HepG2 (cell line): Measurements from ENCODE around the gene TARP.

Experiments
- ATAC-seq: fragments of 200-7000 bp; cut with Tn5 transposase; 3 replicates; pipeline ENCODE4 v1.9.1; 2020; ENCODE audit warnings: mild to moderate bottlenecking, moderate library complexity
- BruUV-seq: library from RNA; stranded (reverse); fragments of 400-500 nt; replicated peaks from 2 replicates; lab custom pipeline; 2021; lab: Mats Ljungman, UMichigan
- CTCF ChIA-PET: fragments of 300-600 bp; formaldehyde crosslinking; extraction: SDS; loops from one replicate; lab custom pipeline; 2021; ENCODE audit warnings: low total read pairs, inconsistent platforms, low intra/inter-chr PET ratio; lab: Yijun Ruan, JAX
- POLR2A ChIA-PET: fragments of 350-600 bp; sonication (Branson Sonifier 250); formaldehyde crosslinking; loops from one replicate; lab custom pipeline; 2020; ENCODE audit warnings: antibody characterized with exemption, inconsistent platforms; lab: Yijun Ruan, JAX
- DNase-seq: peaks from one replicate; pipeline ENCODE4 v3.0.0-alpha.2; 2015; ENCODE audit warnings: low spot score
- FAIRE-seq: peaks from 3 replicates; lab custom pipeline; 2011; peaks lifted over from hg19 to GRCh38; lab: Jason Lieb, UNC
- H2AFZ ChIP-seq: one replicate; pipeline ENCODE4 v1.6.1; 2011; ENCODE audit warnings: low read length, inconsistent platforms
- H3K27ac ChIP-seq: fragments of 300-600 bp; 3 replicates; pipeline ENCODE4 v1.8.0; 2011; ENCODE audit warnings: mixed run types, mild to moderate bottlenecking, mixed read lengths, low read length, inconsistent platforms; ENCODE audit not compliant: insufficient read depth; ENCODE audit errors: extremely low read length
- H3K27me3 ChIP-seq, 2 experiments: fragments of 200-600 bp in 1 of 2; 2 replicates in 1 of 2; 3 replicates in 1 of 2; pipeline versions ENCODE4 v1.6.0 to v1.8.0; 2011; ENCODE audit warnings: low read length in 2 of 2, mild to moderate bottlenecking in 2 of 2, moderate library complexity in 2 of 2, inconsistent platforms in 1 of 2; ENCODE audit not compliant: insufficient read depth in 2 of 2, control insufficient read depth in 1 of 2
- H3K36me3 ChIP-seq, 2 experiments: fragments of 200-600 bp in 1 of 2; replicated peaks in 1 of 2; 2 replicates in 1 of 2; 3 replicates in 1 of 2; pipeline versions ENCODE4 v1.5.1 to v1.8.0; 2011; ENCODE audit warnings: low read length in 2 of 2, inconsistent platforms in 1 of 2; ENCODE audit not compliant: insufficient read depth in 2 of 2, control insufficient read depth in 1 of 2
- H3K4me1 ChIP-seq: 2 replicates; pipeline ENCODE4 v1.5.1; 2012; ENCODE audit warnings: low read length, inconsistent platforms; ENCODE audit not compliant: insufficient read depth
- H3K4me2 ChIP-seq: 2 replicates; pipeline ENCODE4 v1.6.0; 2011; ENCODE audit warnings: low read depth, low read length, inconsistent platforms
- H3K4me3 ChIP-seq, 3 experiments: fragments of 200-600 bp in 1 of 3; sonication (generic), shearing (Covaris generic) in 1 of 3; replicated peaks in 1 of 3; 2 replicates each; pipeline ENCODE4 v1.5.1; 2011 to 2016; ENCODE audit warnings: low read length in 3 of 3, inconsistent platforms in 2 of 3, low read depth in 2 of 3, mild to moderate bottlenecking in 2 of 3, control low read depth in 1 of 3, mixed read lengths in 1 of 3; ENCODE audit not compliant: insufficient read depth in 1 of 3
- H3K79me2 ChIP-seq: one replicate; pipeline ENCODE4 v1.6.1; 2011; ENCODE audit warnings: low read length, inconsistent platforms; ENCODE audit not compliant: insufficient read depth
- H3K9ac ChIP-seq: 2 replicates; pipeline ENCODE4 v1.6.0; 2011; ENCODE audit warnings: mild to moderate bottlenecking, low read depth, low read length, inconsistent platforms; ENCODE audit not compliant: insufficient read depth
- H3K9me3 ChIP-seq: 2 replicates; pipeline ENCODE4 v1.5.1; 2012; ENCODE audit warnings: mild to moderate bottlenecking, low read length
- H4K20me1 ChIP-seq: 2 replicates; pipeline ENCODE4 v1.6.0; 2011; ENCODE audit warnings: inconsistent platforms, mild to moderate bottlenecking, low read length, moderate library complexity; ENCODE audit not compliant: insufficient read depth
- CEBPG ChIP-seq: IDR thresholded peaks from 2 replicates; pipeline ENCODE4 v1.6.1; 2016
- GZF1 ChIP-seq: sonication (generic); formaldehyde crosslinking; IDR thresholded peaks from 2 replicates; pipeline ENCODE4 v1.5.1; 2020; ENCODE audit warnings: mild to moderate bottlenecking, missing genetic modification reagents
- KDM5B ChIP-seq: sonication (generic); formaldehyde crosslinking; IDR thresholded peaks from 2 replicates; pipeline ENCODE4 v1.4.0; 2020; ENCODE audit warnings: missing genetic modification reagents, mild to moderate bottlenecking, borderline replicate concordance
- LCORL ChIP-seq, 2 experiments: fragments of 450-650 bp in 1 of 2; sonication (generic) in 1 of 2; formaldehyde crosslinking in 1 of 2; IDR thresholded peaks; 2 replicates each; pipeline versions ENCODE4 v1.5.0 to v1.6.1; 2017 to 2020; ENCODE audit warnings: antibody characterized with exemption in 1 of 2, missing genetic modification reagents in 1 of 2
- PHB2 ChIP-seq: fragments of 450-650 bp; IDR thresholded peaks from 2 replicates; pipeline ENCODE4 v1.6.1; 2018; ENCODE audit not compliant: partially characterized antibody
- PHF21A ChIP-seq: sonication (generic); formaldehyde crosslinking; IDR thresholded peaks from 2 replicates; pipeline ENCODE4 v1.5.0; 2020; ENCODE audit warnings: mild to moderate bottlenecking, missing genetic modification reagents
- POLR2AphosphoS2 ChIP-seq: IDR thresholded peaks from 2 replicates; pipeline ENCODE4 v1.6.1; 2011; ENCODE audit warnings: low read depth, low read length, improper control_type of control experiment
- RORA ChIP-seq: sonication (generic); formaldehyde crosslinking; IDR thresholded peaks from 2 replicates; pipeline ENCODE4 v1.5.0; 2020; ENCODE audit warnings: mild to moderate bottlenecking, missing genetic modification reagents, moderate library complexity
- SOX6 ChIP-seq, 2 experiments: fragments of 450-650 bp in 1 of 2; sonication (generic) in 1 of 2; formaldehyde crosslinking in 1 of 2; IDR thresholded peaks; 2 replicates each; pipeline versions ENCODE4 v1.4.0 to v1.6.1; 2017 to 2020; ENCODE audit warnings: antibody characterized with exemption in 1 of 2, mild to moderate bottlenecking in 1 of 2, missing genetic modification reagents in 1 of 2
- TRIM24 ChIP-seq: sonication (generic); formaldehyde crosslinking; IDR thresholded peaks from 2 replicates; pipeline ENCODE4 v1.8.0; 2022; ENCODE audit warnings: mild to moderate bottlenecking, missing genetic modification reagents
- XBP1 ChIP-seq: sonication (generic); formaldehyde crosslinking; IDR thresholded peaks from 2 replicates; pipeline ENCODE4 v1.5.0; 2020; ENCODE audit warnings: missing genetic modification reagents
- ZBTB21 ChIP-seq: sonication (generic); formaldehyde crosslinking; IDR thresholded peaks from 2 replicates; pipeline ENCODE4 v1.4.0; 2020; ENCODE audit warnings: missing genetic modification reagents
- ZNF468 ChIP-seq: sonication (generic); formaldehyde crosslinking; IDR thresholded peaks from 2 replicates; pipeline ENCODE4 v1.8.0; 2022; ENCODE audit warnings: mild to moderate bottlenecking, moderate library complexity, missing genetic modification reagents
- ZNF616 ChIP-seq: sonication (generic); formaldehyde crosslinking; IDR thresholded peaks from 2 replicates; pipeline ENCODE4 v1.5.0; 2020; ENCODE audit warnings: low read depth, mild to moderate bottlenecking, missing genetic modification reagents
- ZNF709 ChIP-seq: sonication (generic); formaldehyde crosslinking; IDR thresholded peaks from 2 replicates; pipeline ENCODE4 v1.5.0; 2020; ENCODE audit warnings: mild to moderate bottlenecking, missing genetic modification reagents
- ZNF790 ChIP-seq: sonication (generic); formaldehyde crosslinking; IDR thresholded peaks from 2 replicates; pipeline ENCODE4 v1.8.0; 2022; ENCODE audit warnings: missing genetic modification reagents, mild to moderate bottlenecking, borderline replicate concordance
- WGBS: methylation state at CpG from one replicate; pipeline ENCODE4 v1.1.6; 2017; ENCODE audit warnings: low lambda C conversion rate; 5-methylcytosine and 5-hydroxymethylcytosine counted together
- in situ Hi-C: cut with HindIII; loops from 2 replicates; pipeline ENCODE4 v1.10.0; 2017; ENCODE audit warnings: low pct_unique_long_range_greater_than_20kb; ENCODE audit not compliant: extremely low pct_ligation_motif_present
- intact Hi-C: fragments of 100-400 bp; cut with micrococcal nuclease; formaldehyde crosslinking; loops from one replicate; pipeline ENCODE4 v1.10.0; 2022; ENCODE audit not compliant: unreplicated experiment
- TF ChIP-seq, protein P1 (sequence below): IDR thresholded peaks from 2 replicates; pipeline ENCODE4 v1.6.1; 2018; ENCODE audit warnings: missing genetic modification reagents
- TF ChIP-seq, protein P2 (sequence below): sonication (generic); formaldehyde crosslinking; IDR thresholded peaks from 2 replicates; pipeline ENCODE4 v1.8.0; 2022; ENCODE audit warnings: mild to moderate bottlenecking, missing genetic modification reagents, moderate library complexity

The TARP gene

DNA sequence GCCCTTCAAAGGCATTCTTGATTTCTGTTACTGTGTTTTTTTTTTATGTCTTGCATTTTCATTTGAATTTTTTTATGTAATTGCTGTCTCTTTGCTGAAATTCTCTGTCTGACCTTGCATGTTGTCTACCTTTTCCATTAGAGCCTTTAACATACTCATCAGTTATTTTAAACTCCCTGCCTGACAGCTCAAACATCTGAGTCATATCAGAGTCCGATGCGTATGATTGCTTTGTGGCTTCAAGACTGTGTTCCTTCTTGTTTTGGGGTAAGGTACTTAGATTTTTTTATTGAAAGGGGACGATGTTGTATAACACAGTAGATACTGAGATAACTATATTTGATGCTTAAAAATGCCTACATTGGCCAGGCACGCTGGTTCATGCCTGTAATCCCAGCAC is 9.7 kb upstream of the TARP start:
- H3K27ac ChIP-seq: no peak overlapping the region
- H3K79me2 ChIP-seq: no peaks in the 10 kb centered on the region
- H3K9ac ChIP-seq: no peak overlapping the region
- no peak overlapping the region for H3K4me2 ChIP-seq
- H2AFZ ChIP-seq: no peak overlapping the region
- POLR2A ChIA-PET: no interaction called here
- H3K36me3 ChIP-seq: no peaks in the 10 kb centered on the region
- 4% methylated on average over 4 of the region's 4 CpGs for WGBS
- ATAC-seq (no peak), DNase-seq (no peak), FAIRE-seq (no peak)
- intact Hi-C loops (no loop called here), in situ Hi-C loops (no loop called here)
- CTCF ChIA-PET: no interaction called here
- no peaks in the 10 kb centered on the region for H3K9me3 ChIP-seq
- TF ChIP-seq KDM5B (CRISPR knock-in tag) (no peak), POLR2AphosphoS2 (no peak), PHB2 (no peak), XBP1 (no peak), TRIM24 (CRISPR knock-in tag) (no peak), ZNF616 (CRISPR knock-in tag) (no peak), ZNF709 (CRISPR knock-in tag) (no peak), RORA (CRISPR knock-in tag) (no peak), CEBPG (CRISPR knock-in tag) (no peak), PHF21A (CRISPR knock-in tag) (no peak), LCORL (IDR thresholded peaks at IDR 0.05) (no peak), LCORL (CRISPR knock-in tag; IDR thresholded peaks at IDR 0.05) (no peak), ZNF468 (CRISPR knock-in tag) (no peak), ZNF790 (CRISPR knock-in tag) (no peak), ZBTB21 (CRISPR knock-in tag) (no peak), GZF1 (CRISPR knock-in tag) (no peak), SOX6 (IDR thresholded peaks at IDR 0.05) (no peak), SOX6 (CRISPR knock-in tag; IDR thresholded peaks at IDR 0.05) (no peak)
- TF ChIP-seq, protein P1, sequence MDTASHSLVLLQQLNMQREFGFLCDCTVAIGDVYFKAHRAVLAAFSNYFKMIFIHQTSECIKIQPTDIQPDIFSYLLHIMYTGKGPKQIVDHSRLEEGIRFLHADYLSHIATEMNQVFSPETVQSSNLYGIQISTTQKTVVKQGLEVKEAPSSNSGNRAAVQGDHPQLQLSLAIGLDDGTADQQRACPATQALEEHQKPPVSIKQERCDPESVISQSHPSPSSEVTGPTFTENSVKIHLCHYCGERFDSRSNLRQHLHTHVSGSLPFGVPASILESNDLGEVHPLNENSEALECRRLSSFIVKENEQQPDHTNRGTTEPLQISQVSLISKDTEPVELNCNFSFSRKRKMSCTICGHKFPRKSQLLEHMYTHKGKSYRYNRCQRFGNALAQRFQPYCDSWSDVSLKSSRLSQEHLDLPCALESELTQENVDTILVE: no peak
- TF ChIP-seq, protein P2, sequence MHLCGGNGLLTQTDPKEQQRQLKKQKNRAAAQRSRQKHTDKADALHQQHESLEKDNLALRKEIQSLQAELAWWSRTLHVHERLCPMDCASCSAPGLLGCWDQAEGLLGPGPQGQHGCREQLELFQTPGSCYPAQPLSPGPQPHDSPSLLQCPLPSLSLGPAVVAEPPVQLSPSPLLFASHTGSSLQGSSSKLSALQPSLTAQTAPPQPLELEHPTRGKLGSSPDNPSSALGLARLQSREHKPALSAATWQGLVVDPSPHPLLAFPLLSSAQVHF (CRISPR knock-in tag): no peak
- H3K27me3 ChIP-seq: 0 out of 5 replicates have a peak, but pooled peaks cover 0 to 3% of the 10 kb centered on the region in 2 experiments
- no TSS peak for BruUV-seq
- no peaks in the 10 kb centered on the region for H4K20me1 ChIP-seq
- no peak overlapping the region for H3K4me3 ChIP-seq
- no peaks in the 10 kb centered on the region for H3K4me1 ChIP-seq
